Inflammatory macrophage treated with lipopolysaccharide for 1 hour (primary cell): Measurements from ENCODE around the gene ROBO1.

Experiments used
- DNase-seq, 2 donors: peaks; one replicate each; pipeline ENCODE4 v3.0.0-alpha.2; 2020 to 2022

The ROBO1 gene

GRCh38 chr3:79664455-79664854 is 103.3 kb downstream of the ROBO1 start:
- DNase-seq: no peak

- DNase-seq: no peak
Observed at GRCh38 chr3:79661896-79662295, 105.9 kb downstream of the ROBO1 start.

GRCh38 chr3:79657076-79657475 is 110.7 kb downstream of the ROBO1 start:
- no peak for DNase-seq

DNA sequence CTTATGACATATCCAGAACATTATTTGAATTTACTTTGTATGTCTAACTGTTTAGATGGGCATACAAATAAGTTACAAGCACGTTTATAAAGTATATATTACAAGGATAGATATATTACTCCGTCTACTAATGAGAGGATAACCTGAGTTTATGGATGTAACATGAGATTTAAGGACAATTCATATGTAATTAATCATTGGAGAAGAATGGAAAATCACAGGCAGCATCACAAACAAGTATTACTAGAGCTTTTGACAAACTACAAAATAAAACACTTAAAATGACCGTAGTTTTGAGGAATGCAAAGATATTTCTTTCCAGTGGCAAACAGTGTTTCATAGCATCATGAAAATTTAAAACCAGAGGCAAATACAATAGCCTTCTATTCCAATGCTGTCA is 113.8 kb downstream of the ROBO1 start:
- no peak for DNase-seq

- no peak for DNase-seq
Observed at GRCh38 chr3:79653266-79653830, 114.5 kb downstream of the ROBO1 start.

- no peak for DNase-seq
Observed at GRCh38 chr3:79651536-79652065, 116.2 kb downstream of the ROBO1 start.

DNA sequence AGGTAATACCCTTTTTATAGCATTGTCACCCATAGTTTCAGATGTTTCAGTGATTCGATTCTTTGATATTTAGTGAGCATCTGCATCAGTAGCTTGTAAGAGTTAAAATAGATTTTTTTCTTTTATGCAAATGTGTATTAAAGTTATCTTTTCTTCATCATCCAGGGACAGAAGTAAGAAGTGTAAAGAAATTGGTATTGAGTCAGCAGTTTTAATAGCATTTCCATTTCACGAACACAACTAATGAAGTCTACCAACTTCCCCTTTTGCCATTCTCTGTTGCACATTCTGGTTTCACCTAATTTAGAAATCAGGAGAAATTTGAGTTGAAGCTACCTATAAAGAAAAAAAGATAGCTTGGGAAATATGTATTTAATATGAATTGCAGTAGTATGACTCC is 127.9 kb downstream of the ROBO1 start:
- DNase-seq: no peak

GRCh38 chr3:79636372-79636771 is 131.4 kb downstream of the ROBO1 start:
- no peak for DNase-seq

- no peak for DNase-seq
Observed at GRCh38 chr3:79632842-79633241, 135.0 kb downstream of the ROBO1 start.

DNA sequence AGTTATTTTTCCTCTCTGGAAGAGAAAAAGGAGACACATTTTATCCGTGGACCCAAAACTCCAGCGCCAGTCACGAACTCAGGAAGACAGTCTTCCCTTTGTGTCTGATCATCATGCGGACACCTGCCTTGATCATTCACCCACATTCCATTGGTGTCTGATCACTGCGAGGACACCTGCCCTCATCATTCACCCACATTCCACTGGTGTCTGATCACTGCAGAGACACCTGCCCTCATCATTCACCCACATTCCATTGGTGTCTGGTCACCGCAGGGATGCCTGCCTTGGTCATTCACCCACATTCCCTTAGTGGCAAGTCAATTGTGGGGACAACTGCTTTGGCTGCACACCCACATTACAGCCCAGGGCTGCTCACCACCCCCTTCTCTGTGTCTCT is 148.9 kb downstream of the ROBO1 start:
- no peak for DNase-seq

DNA sequence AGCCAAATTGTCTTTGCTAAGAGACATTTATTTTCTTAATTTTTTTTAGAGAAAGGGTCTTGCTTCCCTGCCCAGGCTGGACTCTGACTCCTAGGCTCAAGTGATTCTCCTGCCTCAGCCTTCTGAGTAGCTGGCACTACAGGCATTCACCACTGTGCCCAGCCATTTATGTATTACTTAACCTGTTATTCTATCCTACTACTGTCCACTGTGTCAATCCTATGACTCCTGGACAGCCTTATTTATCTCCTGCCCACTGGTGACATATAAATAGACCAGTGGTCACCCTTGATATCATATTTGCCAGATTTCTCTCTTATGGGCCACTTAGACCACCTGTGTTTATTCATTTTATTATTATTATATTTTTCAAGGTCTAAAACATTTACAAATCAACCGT is 161.4 kb downstream of the ROBO1 start:
- DNase-seq: no peak

DNA sequence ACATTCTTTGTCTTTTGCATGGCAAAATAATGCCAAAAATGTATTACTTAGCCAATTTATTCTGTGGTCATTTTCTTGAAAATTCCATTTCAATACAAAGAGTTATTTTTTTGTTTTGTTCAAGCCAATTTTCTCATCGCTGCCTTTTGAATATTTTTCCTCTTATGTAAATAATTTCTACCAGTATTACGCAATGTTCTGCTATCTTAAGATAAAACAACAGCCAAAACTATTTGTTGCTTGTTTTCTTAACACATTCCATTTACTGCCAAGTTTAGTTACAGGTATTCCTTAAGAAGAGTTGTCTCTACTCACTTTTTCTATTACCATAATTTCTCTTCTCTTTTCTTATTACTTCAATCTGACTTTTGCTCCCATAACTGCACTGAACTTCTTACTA is 163.1 kb downstream of the ROBO1 start:
- DNase-seq: no peak

DNA sequence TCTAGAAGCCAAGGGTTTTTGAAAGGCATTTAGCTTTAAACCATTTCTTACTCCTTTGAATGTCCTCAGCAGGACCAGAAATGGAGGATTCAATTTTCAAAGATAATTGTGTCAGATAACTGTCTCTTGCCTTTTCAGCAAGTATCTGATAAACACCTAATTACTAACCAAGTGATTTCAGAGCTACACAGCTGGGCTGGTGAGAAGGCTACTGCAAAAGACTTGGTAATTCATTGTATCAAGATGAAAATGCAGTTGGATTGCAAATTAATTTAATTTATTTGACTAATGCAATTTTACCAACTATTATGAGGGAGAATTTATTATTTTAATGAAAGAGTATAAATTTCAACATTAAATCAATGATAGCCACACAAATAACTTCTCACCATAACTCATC is 165.4 kb downstream of the ROBO1 start:
- no peak for DNase-seq

GRCh38 chr3:79598594-79598993 is 169.2 kb downstream of the ROBO1 start:
- DNase-seq: no peak

DNA sequence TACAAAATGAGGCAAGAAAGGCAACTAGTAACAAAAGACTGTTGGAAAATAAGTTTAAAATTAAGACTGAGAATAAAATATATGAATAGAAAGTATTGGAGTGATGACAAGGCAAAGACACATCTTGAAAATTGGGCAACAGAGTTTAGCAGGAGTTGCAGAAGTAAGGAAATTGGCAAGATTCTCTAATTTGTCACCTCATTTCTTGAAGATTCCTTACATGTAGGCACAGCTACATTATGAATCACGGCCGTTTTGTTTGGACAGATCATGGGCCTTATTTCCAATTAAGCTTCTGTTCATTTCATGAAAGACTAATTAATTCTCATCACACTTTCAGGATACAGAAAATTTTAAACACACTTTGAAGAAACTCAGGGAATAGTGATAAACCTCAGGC is 170.1 kb downstream of the ROBO1 start:
- no peak for DNase-seq

DNA sequence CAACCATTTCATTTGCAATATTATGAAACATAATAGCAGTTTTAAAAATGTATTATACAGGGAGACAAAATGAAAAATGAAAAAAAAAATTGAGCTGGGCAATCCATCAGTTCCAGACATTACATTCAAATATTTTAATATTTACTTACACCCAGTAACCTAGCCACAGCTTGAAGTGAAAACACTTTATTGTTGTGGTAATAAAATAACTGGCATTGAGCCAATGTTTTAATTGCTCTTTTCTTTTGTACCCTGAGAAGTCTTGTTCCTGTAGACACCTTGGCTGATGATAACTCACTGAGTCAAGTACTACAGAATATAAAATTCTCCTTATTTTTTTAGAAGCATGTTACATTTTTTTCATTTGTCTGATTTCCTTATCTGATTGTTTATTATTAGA is 180.6 kb downstream of the ROBO1 start:
- no peak for DNase-seq

- DNase-seq: no peak
Observed at GRCh38 chr3:79586232-79586631, 181.6 kb downstream of the ROBO1 start.

DNA sequence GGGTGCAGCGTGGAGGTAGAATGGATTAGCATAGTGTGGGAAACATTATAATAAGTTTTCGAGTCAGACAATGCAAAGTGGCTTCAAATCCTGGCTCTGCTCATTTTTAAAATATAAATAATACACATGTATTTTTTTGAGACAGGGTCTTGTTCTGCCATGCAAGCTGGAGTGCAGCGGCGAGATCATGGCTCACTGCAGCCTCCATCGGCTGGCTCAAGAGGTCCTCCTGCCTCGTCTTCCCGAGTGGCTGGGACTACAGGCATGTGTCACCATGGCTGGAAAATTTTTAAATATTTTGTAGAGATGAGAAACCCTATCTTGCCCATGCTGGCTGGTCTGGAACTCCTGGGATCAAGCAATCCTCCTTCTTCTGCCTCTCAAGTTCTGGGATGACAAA is 194.9 kb downstream of the ROBO1 start:
- no peak for DNase-seq

DNA sequence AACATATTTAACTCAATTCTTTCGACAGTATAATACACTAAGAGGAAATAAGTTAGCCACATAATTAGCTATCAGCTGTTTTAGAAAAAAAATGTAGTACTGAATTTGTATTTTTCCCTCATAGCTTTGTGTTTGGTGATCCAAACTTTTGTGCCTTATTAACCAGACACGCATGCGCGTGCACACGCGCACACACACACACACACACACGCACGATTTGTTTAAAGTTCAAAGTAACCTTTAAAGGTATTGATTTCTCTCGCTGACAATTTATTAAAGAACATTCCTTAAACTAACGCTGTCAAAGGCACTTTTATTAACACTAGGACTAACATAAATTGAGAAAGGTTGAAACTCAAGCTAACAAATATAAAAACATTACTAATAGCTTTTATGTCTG is 198.9 kb downstream of the ROBO1 start:
- DNase-seq: no peak

GRCh38 chr3:79564192-79564591 is 203.6 kb downstream of the ROBO1 start:
- DNase-seq: no peak

DNA sequence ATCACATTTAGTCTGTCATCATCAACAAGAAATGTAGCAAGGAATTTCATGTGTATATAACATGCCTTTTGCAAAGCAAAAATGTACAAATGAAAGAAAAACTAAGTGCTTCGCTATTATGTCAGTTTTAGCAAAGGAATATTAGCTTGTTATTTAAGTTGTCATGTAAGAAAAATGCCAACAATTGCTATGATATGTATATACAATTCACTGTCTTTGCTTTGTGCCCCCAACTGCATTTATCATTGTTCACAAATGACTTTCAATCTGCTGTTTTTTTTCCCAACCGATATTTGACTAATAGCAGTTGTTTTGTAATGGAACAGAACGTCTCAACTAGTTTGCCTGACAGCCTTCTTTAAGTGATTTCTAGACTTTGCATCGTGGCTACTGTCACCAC is 207.1 kb downstream of the ROBO1 start:
- DNase-seq: no peak

DNA sequence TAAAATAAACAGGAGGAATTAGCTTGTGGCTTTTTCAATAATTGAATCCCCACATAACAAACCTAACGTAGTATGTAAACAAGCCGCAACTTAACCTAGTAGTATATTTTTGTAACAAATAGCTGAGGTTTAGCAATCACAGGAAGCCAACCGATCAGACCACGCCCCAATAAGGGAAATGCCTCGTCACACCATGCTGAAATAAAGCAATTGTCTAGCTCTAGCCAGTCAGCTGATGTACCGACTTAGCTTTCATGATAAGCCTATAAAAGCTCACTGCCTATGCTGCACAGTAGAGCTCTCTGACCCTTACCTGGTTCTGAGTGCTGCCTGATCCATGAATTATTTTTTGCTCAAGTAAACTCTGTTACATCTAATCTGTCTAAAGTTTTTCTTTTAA is 208.9 kb downstream of the ROBO1 start:
- DNase-seq: no peak

DNA sequence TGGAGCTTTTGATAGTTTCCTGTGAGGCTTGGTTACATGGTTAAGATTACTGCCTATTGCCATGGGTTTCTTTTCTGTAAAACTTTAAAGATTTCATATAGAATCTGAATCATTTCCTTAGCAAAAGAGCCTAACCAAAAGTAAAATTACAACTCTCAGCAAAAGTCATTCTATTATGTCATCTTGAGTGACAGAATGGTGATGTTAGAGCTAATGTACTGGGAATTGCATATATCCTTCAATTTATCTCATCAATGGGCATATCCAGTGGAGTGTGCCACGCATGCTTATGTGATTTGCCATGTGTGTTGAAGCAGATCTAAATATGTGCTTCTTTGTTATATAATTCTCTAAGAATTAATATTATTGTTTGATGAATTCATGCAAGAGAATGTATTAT is 212.1 kb downstream of the ROBO1 start:
- no peak for DNase-seq

- DNase-seq: no peak
Observed at GRCh38 chr3:79551997-79552396, 215.8 kb downstream of the ROBO1 start.

DNA sequence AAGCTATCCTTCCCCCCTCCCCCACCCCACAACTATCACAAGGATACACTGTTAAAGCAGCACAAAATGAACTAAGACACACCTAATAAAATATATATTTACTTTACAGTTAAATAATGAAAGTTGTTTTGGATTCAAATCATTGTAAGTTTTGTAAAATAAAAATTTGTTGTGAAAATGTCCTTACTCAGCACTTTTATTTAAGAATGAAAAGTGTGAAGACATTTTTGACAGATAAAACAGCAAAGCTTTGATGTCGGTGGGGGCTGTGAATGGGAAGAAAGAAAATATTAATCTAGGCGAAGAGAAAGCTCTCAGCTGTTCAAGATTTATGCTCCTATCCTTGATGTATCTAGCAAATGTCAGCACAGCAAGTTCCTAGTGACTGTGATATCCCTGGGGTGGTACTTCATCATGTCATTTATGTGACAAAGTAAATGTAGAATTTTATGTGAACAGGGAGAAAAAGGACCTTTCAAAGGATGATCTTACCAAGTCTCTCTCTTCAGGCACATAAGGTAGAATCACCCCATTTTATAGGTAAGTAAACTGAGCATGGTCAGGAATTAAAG is 216.4 kb downstream of the ROBO1 start:
- no peak for DNase-seq
